IMR-90 (cell line): ENCODE measurements around the gene KLK12. TPM values are rescaled to one million over a fixed set of nuclear protein-coding genes. Genes with fewer than 3 reads are reported as not detected.

ENCODE experiments used
- ATAC-seq: fragments of 200-7000 bp; cut with Tn5 transposase; 2 replicates; pipeline ENCODE4 v1.9.1; 2020; ENCODE audit warnings: low read depth, mild to moderate bottlenecking, moderate library complexity
- BruUV-seq: library from RNA; stranded (reverse); fragments of 400-500 nt; replicated peaks from 2 replicates; lab custom pipeline; 2021; lab: Mats Ljungman, UMichigan
- CTCF ChIA-PET: fragments of 300-600 bp; formaldehyde crosslinking; extraction: SDS; loops from one replicate; lab custom pipeline; 2021; ENCODE audit warnings: antibody characterized with exemption; lab: Yijun Ruan, JAX
- POLR2A ChIA-PET: fragments of 300-600 bp; sonication (Branson Sonifier 250); formaldehyde crosslinking; loops from one replicate; lab custom pipeline; 2022; ENCODE audit warnings: antibody characterized with exemption; ENCODE audit not compliant: unreplicated experiment; lab: Charles Lee
- DNase-seq: peaks from one replicate; pipeline ENCODE4 v3.0.0; 2013
- H2AFZ ChIP-seq: replicated peaks from 2 replicates; pipeline ENCODE3; 2013; ENCODE audit warnings: low read length, mild to moderate bottlenecking; ENCODE audit not compliant: poor library complexity
- H2AK5ac ChIP-seq: 2 replicates; pipeline ENCODE4 v1.6.1; 2013; ENCODE audit warnings: low read depth, low read length, inconsistent platforms
- H2AK9ac ChIP-seq: replicated peaks from 2 replicates; pipeline ENCODE3; 2013; ENCODE audit warnings: mild to moderate bottlenecking, low read depth, low read length, moderate library complexity; ENCODE audit not compliant: poor library complexity
- H2BK120ac ChIP-seq: 2 replicates; pipeline ENCODE4 v1.6.1; 2013; ENCODE audit warnings: low read depth, low read length, inconsistent platforms
- H2BK15ac ChIP-seq: 3 replicates; pipeline ENCODE4 v1.6.1; 2013; ENCODE audit warnings: low read depth, low read length, inconsistent platforms
- H2BK20ac ChIP-seq: 2 replicates; pipeline ENCODE4 v1.6.1; 2013; ENCODE audit warnings: low read depth, mild to moderate bottlenecking, inconsistent platforms, low read length, moderate library complexity
- H2BK5ac ChIP-seq: 2 replicates; pipeline ENCODE4 v1.6.1; 2013; ENCODE audit warnings: mild to moderate bottlenecking, low read depth, low read length, inconsistent platforms; ENCODE audit not compliant: poor library complexity, severe bottlenecking
- H3K14ac ChIP-seq: replicated peaks from 2 replicates; pipeline ENCODE4 v1.6.1; 2013; ENCODE audit warnings: low read depth, low read length, inconsistent platforms
- H3K18ac ChIP-seq: 2 replicates; pipeline ENCODE4 v1.6.1; 2013; ENCODE audit warnings: low read depth, low read length, control low read depth
- H3K23ac ChIP-seq: 2 replicates; pipeline ENCODE4 v1.6.1; 2013; ENCODE audit warnings: low read depth, low read length, inconsistent platforms
- H3K27ac ChIP-seq: 2 replicates; pipeline ENCODE4 v1.5.1; 2013; ENCODE audit warnings: mild to moderate bottlenecking, control low read depth, low read length; ENCODE audit not compliant: insufficient read depth
- H3K27me3 ChIP-seq: 2 replicates; pipeline ENCODE4 v1.6.1; 2013; ENCODE audit warnings: low read length; ENCODE audit not compliant: control insufficient read depth, insufficient read depth
- H3K36me3 ChIP-seq: 2 replicates; pipeline ENCODE4 v1.6.1; 2013; ENCODE audit warnings: low read length, mixed read lengths; ENCODE audit not compliant: control insufficient read depth, insufficient read depth
- H3K4ac ChIP-seq: 2 replicates; pipeline ENCODE4 v1.6.1; 2013; ENCODE audit warnings: low read depth, low read length, inconsistent platforms
- H3K4me1 ChIP-seq: 2 replicates; pipeline ENCODE4 v1.6.1; 2013; ENCODE audit warnings: low read length, mixed read lengths; ENCODE audit not compliant: control insufficient read depth, insufficient read depth
- H3K4me2 ChIP-seq: 2 replicates; pipeline ENCODE4 v1.6.1; 2013; ENCODE audit warnings: low read depth, mild to moderate bottlenecking, control low read depth, low read length, moderate library complexity
- H3K4me3 ChIP-seq: 2 replicates; pipeline ENCODE4 v1.5.1; 2013; ENCODE audit warnings: low read depth, mild to moderate bottlenecking, control low read depth, low read length, moderate library complexity; ENCODE audit not compliant: insufficient read depth
- H3K56ac ChIP-seq: 2 replicates; pipeline ENCODE4 v1.6.1; 2013; ENCODE audit warnings: low read length, inconsistent platforms; ENCODE audit not compliant: insufficient read depth; ENCODE audit errors: extremely low read depth
- H3K79me1 ChIP-seq, 2 experiments: 2 replicates each; pipeline ENCODE4 v1.6.1; 2013; ENCODE audit warnings: low read length in 2 of 2, inconsistent platforms in 1 of 2, low read depth in 1 of 2
- H3K9ac ChIP-seq: 2 replicates; pipeline ENCODE4 v1.6.1; 2013; ENCODE audit warnings: low read depth, low read length, control low read depth
- H3K9me1 ChIP-seq: 2 replicates; pipeline ENCODE4 v1.6.1; 2013; ENCODE audit warnings: low read length, inconsistent platforms; ENCODE audit not compliant: insufficient read depth
- H3K9me3 ChIP-seq: 2 replicates; pipeline ENCODE4 v1.6.1; 2013; ENCODE audit warnings: low read length; ENCODE audit not compliant: control insufficient read depth, insufficient read depth
- H4K20me1 ChIP-seq: 2 replicates; pipeline ENCODE4 v1.6.1; 2013; ENCODE audit warnings: low read length, inconsistent platforms; ENCODE audit not compliant: insufficient read depth
- H4K5ac ChIP-seq: 2 replicates; pipeline ENCODE4 v1.6.1; 2013; ENCODE audit warnings: mild to moderate bottlenecking, low read depth, low read length, control low read depth
- H4K8ac ChIP-seq, 2 experiments: 2 replicates each; pipeline ENCODE4 v1.6.1; 2013; ENCODE audit warnings: low read depth in 2 of 2, low read length in 2 of 2, control low read depth in 1 of 2, inconsistent platforms in 1 of 2
- H4K91ac ChIP-seq: 2 replicates; pipeline ENCODE4 v1.6.1; 2013; ENCODE audit warnings: low read depth, low read length, inconsistent platforms; ENCODE audit not compliant: insufficient read depth
- CHD1 ChIP-seq: IDR thresholded peaks from 2 replicates; pipeline ENCODE4 v1.6.1; 2012; ENCODE audit warnings: low read depth, low read length, improper control_type of control experiment
- NFE2L2 ChIP-seq: fragments of 150-350 bp; IDR thresholded peaks from 2 replicates; pipeline ENCODE4 v1.6.1; 2016; ENCODE audit warnings: low read depth, mild to moderate bottlenecking, low read length
- RAD21 ChIP-seq: IDR thresholded peaks from 2 replicates; pipeline ENCODE4 v1.6.1; 2012; ENCODE audit warnings: low read length, improper control_type of control experiment
- RCOR1 ChIP-seq: IDR thresholded peaks from 2 replicates; pipeline ENCODE4 v1.6.1; 2012; ENCODE audit warnings: mild to moderate bottlenecking, low read length, improper control_type of control experiment; ENCODE audit not compliant: insufficient replicate concordance
- WGBS, 2 experiments: methylation state at CpG; one replicate each; pipeline versions ENCODE4 v1.1.5 to v1.1.7; 2013; ENCODE audit warnings: missing lambda C conversion rate in 2 of 2; ENCODE audit not compliant: insufficient read length in 1 of 2; ENCODE audit errors: extremely low coverage in 2 of 2; 5-methylcytosine and 5-hydroxymethylcytosine counted together
- dilution Hi-C: fragments of 300-500 bp; cut with HindIII; formaldehyde crosslinking; loops from one replicate; pipeline ENCODE4 v1.14.3; 2018; ENCODE audit warnings: low sequenced_read_pairs; ENCODE audit not compliant: unreplicated experiment
- in situ Hi-C: fragments of 300-500 bp; cut with MboI; formaldehyde crosslinking; loops from 3 replicates; pipeline ENCODE4 v1.14.3; 2019; ENCODE audit warnings: low sequenced_read_pairs, inconsistent platforms, mixed read lengths
- intact Hi-C: fragments of 100-400 bp; cut with micrococcal nuclease; formaldehyde crosslinking; loops from 2 replicates; pipeline ENCODE4 v1.10.0; 2022
- polyA plus RNA-seq, 3 experiments: library from polyadenylated mRNA; depleted of rRNA; stranded (reverse); fragments of >200 nt; gene quantifications; 2 replicates each; pipeline ENCODE4 v1.2.3, GENCODE V29; 2012; ENCODE audit warnings: low replicate concordance in 1 of 3
- total RNA-seq: library from RNA; depleted of rRNA; stranded (reverse); fragments of >200 nt; gene quantifications from 2 replicates; pipeline ENCODE4 v1.2.3, GENCODE V29; 2012
- TF ChIP-seq, protein P1 (sequence below): fragments of 150-350 bp; IDR thresholded peaks from 2 replicates; pipeline ENCODE4 v1.6.1; 2016; ENCODE audit warnings: low read depth, mild to moderate bottlenecking, low read length, moderate library complexity, borderline replicate concordance

The KLK12 gene
- total and polyA plus RNA-seq, 2 of the 4 experiments (the other 2 are of a cell fraction), result not detected

DNA sequence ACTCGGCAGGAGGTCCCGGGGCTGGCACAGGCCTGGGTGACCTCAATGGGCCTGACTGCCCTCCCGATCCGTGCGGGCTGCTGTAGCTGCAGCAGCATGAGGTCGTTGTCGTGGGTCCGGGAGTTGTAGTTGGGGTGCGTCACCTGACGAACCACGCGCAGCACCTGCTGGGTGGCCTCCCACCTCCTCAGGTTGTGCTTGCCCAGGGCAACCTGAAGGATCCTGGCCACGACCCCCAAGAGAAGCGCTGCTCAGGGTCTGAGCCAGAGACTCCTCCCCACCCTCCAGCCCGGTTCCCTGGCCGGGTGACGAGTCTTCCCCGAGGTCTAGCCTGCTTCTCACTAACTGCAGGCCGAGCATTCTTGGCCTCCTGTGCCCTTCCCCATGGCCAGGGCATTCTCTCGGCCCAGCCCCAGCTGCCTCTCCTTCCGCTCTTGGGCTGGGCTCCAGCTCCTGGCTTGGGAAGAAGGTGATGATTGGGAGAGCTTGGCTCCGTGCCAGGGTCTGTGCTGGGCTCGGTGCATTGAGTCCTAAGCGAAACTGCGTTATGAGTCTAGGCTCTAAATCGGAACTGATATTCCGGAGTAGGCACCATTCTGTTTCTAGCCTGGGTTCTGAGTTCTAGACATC lies 44.8 kb upstream of the KLK12 start:
- CTCF ChIA-PET, result no interaction called here
- H4K5ac ChIP-seq, result no peak overlapping the region

More for the DNA sequence above, 44.8 kb upstream of the KLK12 start:
- no peak overlapping the region for H3K27ac ChIP-seq
- no peak overlapping the region for H3K9ac ChIP-seq
- H2BK5ac ChIP-seq, result no peak overlapping the region
- no peaks in the 10 kb centered on the region; the same call in none of the 2 replicates for H3K9me3 ChIP-seq
- no peak overlapping the region for H2BK15ac ChIP-seq
- no peak overlapping the region for H3K18ac ChIP-seq
- in situ Hi-C loops (no loop called here), dilution Hi-C loops (no loop called here), intact Hi-C loops (no loop called here)
- no peak overlapping the region for H2AK5ac ChIP-seq
- H4K20me1 ChIP-seq, result no peaks in the 10 kb centered on the region
- H3K23ac ChIP-seq, result no peak overlapping the region
- no peaks in the 10 kb centered on the region for H3K9me1 ChIP-seq
- H3K4me2 ChIP-seq, result no peak overlapping the region
- no TSS peak for BruUV-seq
- H4K91ac ChIP-seq, result no peak overlapping the region
- no peak overlapping the region for H3K4ac ChIP-seq
- H2BK120ac ChIP-seq, result no peak overlapping the region
- H3K79me1 ChIP-seq, result no peaks in the 10 kb centered on the region
- H3K27me3 ChIP-seq, result no peaks in the 10 kb centered on the region
- ATAC-seq, result no peak
- no peak overlapping the region for H3K56ac ChIP-seq
- no peak overlapping the region for H2BK20ac ChIP-seq
- TF ChIP-seq, protein P1, sequence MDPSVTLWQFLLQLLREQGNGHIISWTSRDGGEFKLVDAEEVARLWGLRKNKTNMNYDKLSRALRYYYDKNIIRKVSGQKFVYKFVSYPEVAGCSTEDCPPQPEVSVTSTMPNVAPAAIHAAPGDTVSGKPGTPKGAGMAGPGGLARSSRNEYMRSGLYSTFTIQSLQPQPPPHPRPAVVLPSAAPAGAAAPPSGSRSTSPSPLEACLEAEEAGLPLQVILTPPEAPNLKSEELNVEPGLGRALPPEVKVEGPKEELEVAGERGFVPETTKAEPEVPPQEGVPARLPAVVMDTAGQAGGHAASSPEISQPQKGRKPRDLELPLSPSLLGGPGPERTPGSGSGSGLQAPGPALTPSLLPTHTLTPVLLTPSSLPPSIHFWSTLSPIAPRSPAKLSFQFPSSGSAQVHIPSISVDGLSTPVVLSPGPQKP, result no peak
- TF ChIP-seq NFE2L2, result no peak
- no peak for TF ChIP-seq CHD1
- TF ChIP-seq RCOR1, result no peak
- no peak for TF ChIP-seq RAD21
- no CpG with 5 or more reads among the region's 27 CpGs for WGBS, 2 experiments
- H3K4me3 ChIP-seq, result no peak overlapping the region
- no peak for DNase-seq
- H4K8ac ChIP-seq, result no peak overlapping the region
- H2AFZ ChIP-seq, result no peak overlapping the region
- no peaks in the 10 kb centered on the region for H3K4me1 ChIP-seq
- POLR2A ChIA-PET, result no interaction called here
- H3K14ac ChIP-seq, result no peak overlapping the region
- no peak overlapping the region for H2AK9ac ChIP-seq
- no peaks in the 10 kb centered on the region for H3K36me3 ChIP-seq
